ENCODE measurements around the gene FIBIN. TPM values are rescaled to one million over a fixed set of nuclear protein-coding genes. Genes with fewer than 3 reads are reported as not detected.

The FIBIN gene
- total RNA-seq = 100 to 1,000 TPM; 153 to 278 TPM

DNA sequence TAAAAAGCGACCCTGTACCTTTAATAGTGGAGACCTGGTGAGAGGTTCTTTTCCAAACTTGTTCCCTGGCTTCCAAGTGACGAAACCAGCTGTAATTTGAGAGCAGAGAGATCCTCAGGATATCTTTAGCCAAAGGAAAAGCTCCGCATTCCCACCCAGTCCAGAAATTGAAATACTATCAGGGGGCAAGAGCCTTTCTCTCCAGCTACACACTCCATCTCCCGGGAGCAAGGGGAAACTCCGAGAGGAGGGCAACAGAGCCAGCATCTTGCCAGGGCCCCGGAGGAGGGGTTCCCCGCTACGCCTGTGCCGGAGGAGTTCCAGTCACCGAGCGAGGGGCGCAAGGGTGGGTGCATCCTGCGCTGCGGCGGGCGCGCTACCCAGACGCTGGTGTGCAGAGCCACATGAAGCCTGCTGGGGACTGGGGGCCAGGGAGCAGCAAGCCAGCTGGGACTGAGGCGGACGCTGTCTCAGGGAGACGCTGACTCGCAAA is at the start of gene FIBIN:
TSS of gene FIBIN (plus strand) at position 148 of the 493 bp plus-strand sequence. CDS start 415 bp downstream, outside the sequence.
- H3K4me3 ChIP-seq = peak within 1 kb of the TSS; percentile 95
- peak within 1 kb of the TSS; percentile 94 to 98 for H3K27ac ChIP-seq
- H3K36me3 ChIP-seq = peaks cover 3% of the 10 kb centered on the region
- TF ChIP-seq, protein P1, sequence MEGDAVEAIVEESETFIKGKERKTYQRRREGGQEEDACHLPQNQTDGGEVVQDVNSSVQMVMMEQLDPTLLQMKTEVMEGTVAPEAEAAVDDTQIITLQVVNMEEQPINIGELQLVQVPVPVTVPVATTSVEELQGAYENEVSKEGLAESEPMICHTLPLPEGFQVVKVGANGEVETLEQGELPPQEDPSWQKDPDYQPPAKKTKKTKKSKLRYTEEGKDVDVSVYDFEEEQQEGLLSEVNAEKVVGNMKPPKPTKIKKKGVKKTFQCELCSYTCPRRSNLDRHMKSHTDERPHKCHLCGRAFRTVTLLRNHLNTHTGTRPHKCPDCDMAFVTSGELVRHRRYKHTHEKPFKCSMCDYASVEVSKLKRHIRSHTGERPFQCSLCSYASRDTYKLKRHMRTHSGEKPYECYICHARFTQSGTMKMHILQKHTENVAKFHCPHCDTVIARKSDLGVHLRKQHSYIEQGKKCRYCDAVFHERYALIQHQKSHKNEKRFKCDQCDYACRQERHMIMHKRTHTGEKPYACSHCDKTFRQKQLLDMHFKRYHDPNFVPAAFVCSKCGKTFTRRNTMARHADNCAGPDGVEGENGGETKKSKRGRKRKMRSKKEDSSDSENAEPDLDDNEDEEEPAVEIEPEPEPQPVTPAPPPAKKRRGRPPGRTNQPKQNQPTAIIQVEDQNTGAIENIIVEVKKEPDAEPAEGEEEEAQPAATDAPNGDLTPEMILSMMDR (IDR thresholded peaks at IDR 0.05) = peak; percentile 11
- DNase-seq (ENCODE audit: low spot score) (no peak), ATAC-seq (ENCODE audit: insufficient number of reproducible peaks, low FRiP score, low read depth) (peak; percentile 50)
- peaks cover 20 to 34% of the 10 kb centered on the region in 2 donors for H3K4me1 ChIP-seq (ENCODE audit: control insufficient read depth in 1 of 2, low read depth in 2 of 2)
- no peaks in the 10 kb centered on the region for H3K27me3 ChIP-seq (replicated peaks; ENCODE audit: insufficient read depth)
- no peaks in the 10 kb centered on the region for H3K9me3 ChIP-seq

DNA sequence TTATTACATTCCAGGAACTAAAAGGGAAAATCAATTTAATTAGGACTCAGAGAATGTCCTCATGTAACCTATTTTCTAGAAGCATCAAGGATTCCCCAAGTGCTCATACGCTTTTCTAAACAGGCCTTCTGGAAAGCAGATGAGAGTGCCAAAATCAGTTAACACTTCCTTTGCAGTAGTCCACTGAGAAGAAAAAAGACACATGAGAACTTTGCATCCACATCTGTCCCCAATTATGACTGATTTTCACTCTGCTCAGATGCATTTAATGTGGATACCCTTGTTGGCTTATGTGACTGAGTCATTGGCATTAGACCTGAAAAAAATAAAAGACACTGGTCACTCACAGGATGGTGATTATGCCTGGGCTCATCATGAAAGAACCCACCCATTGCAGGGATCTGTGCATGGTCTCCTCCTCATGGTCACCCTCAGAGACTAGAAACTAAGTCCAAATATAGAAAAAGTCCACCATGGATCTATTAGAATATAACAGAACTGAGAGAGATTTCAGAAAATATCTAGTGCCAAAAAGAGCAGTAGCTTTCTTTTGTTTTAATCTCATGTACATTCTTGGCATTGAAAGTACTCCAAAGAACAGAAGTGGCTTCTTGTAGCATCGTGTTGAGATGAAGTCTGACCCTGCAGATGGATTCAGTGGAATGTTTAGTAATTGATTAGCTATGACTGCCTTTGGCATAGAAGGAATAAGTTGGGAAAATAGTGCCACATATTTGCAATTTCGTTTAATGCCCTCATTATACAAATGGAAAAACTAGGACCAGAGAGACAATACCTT is 48.8 kb upstream of the FIBIN start:
- peak overlapping the region in 1 of 2 donors; percentile 24 for H3K27ac ChIP-seq
- peaks cover 27 to 45% of the 10 kb centered on the region in 2 donors for H3K4me1 ChIP-seq (ENCODE audit: control insufficient read depth in 1 of 2, low read depth in 2 of 2)
- H3K9me3 ChIP-seq = no peaks in the 10 kb centered on the region
- ATAC-seq (ENCODE audit: insufficient number of reproducible peaks, low FRiP score, low read depth) = no peak
- DNase-seq (ENCODE audit: low spot score) = no peak
- no peak overlapping the region for H3K4me3 ChIP-seq
- no peaks in the 10 kb centered on the region for H3K36me3 ChIP-seq
- TF ChIP-seq, protein P1 (IDR thresholded peaks at IDR 0.05) = no peak
- no peaks in the 10 kb centered on the region for H3K27me3 ChIP-seq (replicated peaks; ENCODE audit: insufficient read depth)

DNA sequence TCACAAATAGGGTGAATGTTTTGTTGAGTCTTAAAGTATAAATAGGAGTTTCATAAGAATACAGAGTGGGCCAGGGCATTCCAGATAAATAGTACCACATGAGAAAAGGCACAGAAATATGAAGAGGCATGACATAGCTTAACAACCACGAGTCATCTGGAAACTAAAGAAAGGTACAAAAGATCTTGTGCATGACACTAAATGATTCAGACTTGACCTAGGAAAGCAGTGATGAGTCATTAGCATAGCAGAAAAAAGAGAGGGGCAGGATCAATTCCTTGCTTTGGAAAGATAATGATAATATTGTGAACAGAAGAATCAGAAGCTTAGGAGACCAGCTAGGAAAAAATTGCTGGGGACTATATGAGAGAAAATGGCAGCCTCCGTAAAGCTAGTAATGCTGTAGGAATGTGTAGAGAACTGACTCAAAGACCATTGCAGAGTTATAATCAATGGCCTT is 47.6 kb upstream of the FIBIN start:
- Histone ChIP-seq H3K27ac (peak overlapping the region; percentile 57 to 58), H3K9me3 (no peaks in the 10 kb centered on the region), H3K36me3 (no peaks in the 10 kb centered on the region), H3K27me3 (replicated peaks; ENCODE audit: insufficient read depth) (no peaks in the 10 kb centered on the region), H3K4me3 (no peak overlapping the region), H3K4me1 (ENCODE audit: control insufficient read depth in 1 of 2, low read depth in 2 of 2) (peaks cover 27 to 54% of the 10 kb centered on the region in 2 donors)
- TF ChIP-seq, protein P1 (IDR thresholded peaks at IDR 0.05) = no peak
- no peak for ATAC-seq (ENCODE audit: insufficient number of reproducible peaks, low FRiP score, low read depth)
- no peak for DNase-seq (ENCODE audit: low spot score)

DNA sequence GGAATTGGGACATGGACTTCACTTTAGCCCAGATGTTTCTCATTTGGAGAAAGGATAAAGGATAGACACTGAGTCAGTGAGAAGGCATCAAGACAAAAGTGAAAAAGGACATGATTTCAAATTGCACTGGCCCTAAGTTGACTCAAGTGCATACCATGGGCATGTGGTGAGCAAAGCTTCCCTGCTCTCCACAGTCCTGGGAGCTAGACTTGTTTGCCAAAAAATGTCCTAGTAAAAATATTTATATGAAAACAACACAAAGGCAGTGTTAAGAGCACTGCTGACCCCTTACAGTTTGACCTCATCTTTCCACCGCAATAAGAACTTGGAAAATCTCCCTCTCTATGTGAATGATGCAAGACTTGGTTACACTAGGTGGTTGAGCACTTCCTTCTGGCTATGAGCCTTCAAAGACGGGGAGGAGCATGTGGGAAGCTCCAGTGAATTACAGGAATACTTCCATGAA is 46.5 kb upstream of the FIBIN start:
- Histone ChIP-seq H3K4me3 (no peak overlapping the region), H3K27me3 (replicated peaks; ENCODE audit: insufficient read depth) (no peaks in the 10 kb centered on the region), H3K27ac (peak overlapping the region; percentile 57 to 58), H3K4me1 (ENCODE audit: control insufficient read depth in 1 of 2, low read depth in 2 of 2) (peaks cover 25 to 64% of the 10 kb centered on the region in 2 donors), H3K9me3 (no peaks in the 10 kb centered on the region), H3K36me3 (no peaks in the 10 kb centered on the region)
- DNase-seq (ENCODE audit: low spot score) (peak; percentile 14), ATAC-seq (ENCODE audit: insufficient number of reproducible peaks, low FRiP score, low read depth) (peak; percentile 83)
- TF ChIP-seq, protein P1 (IDR thresholded peaks at IDR 0.05) = no peak

DNA sequence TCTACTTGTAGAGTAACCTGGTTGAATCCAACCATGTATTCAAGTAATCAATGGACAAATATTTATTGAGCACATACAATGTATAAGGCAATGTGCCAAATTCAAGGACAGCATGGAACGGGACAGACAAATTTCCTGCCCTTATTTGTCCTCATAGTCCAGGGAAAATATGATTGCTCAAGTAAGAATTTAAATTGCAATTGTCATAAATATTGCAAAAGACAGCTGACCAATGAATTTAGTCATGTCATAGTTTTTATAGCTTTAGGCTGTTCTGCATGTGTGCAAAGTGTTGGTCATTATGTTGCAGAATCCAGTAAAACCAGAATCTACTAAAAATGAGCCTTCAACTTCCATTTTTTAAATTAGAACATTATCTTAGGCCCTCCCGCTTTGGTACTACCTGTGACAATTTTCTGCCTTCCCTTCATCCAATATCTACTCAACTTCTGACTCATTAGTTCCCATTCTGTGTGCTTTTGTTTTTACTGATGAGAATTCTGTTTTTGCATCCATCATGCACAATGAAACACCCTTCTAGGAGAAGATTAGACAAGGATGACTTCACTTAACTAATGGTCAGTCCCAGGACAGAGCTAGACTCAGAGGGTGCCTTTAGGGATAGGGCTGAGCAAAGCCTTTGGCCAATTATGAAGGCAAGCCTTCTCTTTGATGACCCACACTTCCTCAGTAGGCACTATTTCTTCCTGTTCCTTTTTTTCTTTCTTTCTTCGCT is 45.8 kb upstream of the FIBIN start:
- Histone ChIP-seq H3K4me3 (no peak overlapping the region), H3K27me3 (replicated peaks; ENCODE audit: insufficient read depth) (no peaks in the 10 kb centered on the region), H3K27ac (peak overlapping the region; percentile 57 to 58), H3K36me3 (no peaks in the 10 kb centered on the region), H3K9me3 (no peaks in the 10 kb centered on the region), H3K4me1 (ENCODE audit: control insufficient read depth in 1 of 2, low read depth in 2 of 2) (peaks cover 20 to 62% of the 10 kb centered on the region in 2 donors)
- ATAC-seq (ENCODE audit: insufficient number of reproducible peaks, low FRiP score, low read depth) (no peak), DNase-seq (ENCODE audit: low spot score) (no peak)
- TF ChIP-seq, protein P1 (IDR thresholded peaks at IDR 0.05) = no peak
